K562 (cell line): ENCODE results near the gene LCE1F. TPM values are rescaled to one million over a fixed set of nuclear protein-coding genes. Genes with fewer than 3 reads are reported as not detected.

Experiments used
- ATAC-seq: fragments of 200-7000 bp; cut with Tn5 transposase; 3 replicates; pipeline ENCODE4 v1.9.1; 2020; ENCODE audit warnings: moderate library complexity
- BruUV-seq: library from RNA; stranded (reverse); fragments of 400-500 nt; replicated peaks from 2 replicates; lab custom pipeline; 2021; lab: Mats Ljungman, UMichigan
- CTCF ChIA-PET: fragments of 300-600 bp; formaldehyde crosslinking; extraction: SDS; loops from one replicate; lab custom pipeline; 2021; ENCODE audit warnings: low intra/inter-chr PET ratio; lab: Yijun Ruan, JAX
- POLR2A ChIA-PET: fragments of 300-600, 350-650 bp; sonication (Branson Sonifier 250); formaldehyde crosslinking; extraction: SDS; loops from one replicate; lab custom pipeline; 2021; ENCODE audit warnings: antibody characterized with exemption, inconsistent platforms; lab: Yijun Ruan, JAX
- DNase-seq, 4 experiments: peaks; one replicate each; pipeline versions ENCODE4 v3.0.0 to v3.0.0-alpha.2; 2011 to 2018; ENCODE audit warnings: low spot score in 3 of 4, mixed read lengths in 3 of 4; ENCODE audit errors: extremely low read depth in 1 of 4
- FAIRE-seq: peaks from 2 replicates; lab custom pipeline; 2011; peaks lifted over from hg19 to GRCh38; lab: Jason Lieb, UNC
- H2AFZ ChIP-seq: 2 replicates; pipeline ENCODE4 v1.6.0; 2011; ENCODE audit warnings: low read depth, low read length, control low read depth, inconsistent platforms
- H3K27ac ChIP-seq: fragments of 200-600 bp; 3 replicates; pipeline ENCODE4 v1.8.0; 2011; ENCODE audit warnings: low read depth, mild to moderate bottlenecking, control low read depth, inconsistent platforms, low read length, moderate library complexity, mixed read lengths; ENCODE audit errors: extremely low read depth
- H3K27me3 ChIP-seq, 2 experiments: fragments of 300-600 bp in 1 of 2; 2 replicates in 1 of 2; 3 replicates in 1 of 2; pipeline versions ENCODE4 v1.6.0 to v1.8.0; 2011; ENCODE audit warnings: inconsistent platforms in 2 of 2, low read length in 2 of 2, mild to moderate bottlenecking in 1 of 2, mixed read lengths in 1 of 2, moderate library complexity in 1 of 2; ENCODE audit not compliant: control insufficient read depth in 2 of 2, insufficient read depth in 2 of 2
- H3K36me3 ChIP-seq: fragments of 300-600 bp; 3 replicates; pipeline ENCODE4 v1.8.0; 2011; ENCODE audit warnings: mild to moderate bottlenecking, low read length, inconsistent platforms; ENCODE audit not compliant: control insufficient read depth, insufficient read depth
- H3K4me1 ChIP-seq, 2 experiments: fragments of 200-600 bp in 1 of 2; replicated peaks in 1 of 2; 2 replicates in 1 of 2; 3 replicates in 1 of 2; pipeline versions ENCODE4 v1.5.1 to v1.8.0; 2011; ENCODE audit warnings: inconsistent platforms in 2 of 2, low read length in 2 of 2, mild to moderate bottlenecking in 1 of 2, mixed read lengths in 1 of 2, moderate library complexity in 1 of 2; ENCODE audit not compliant: control insufficient read depth in 2 of 2, insufficient read depth in 2 of 2
- H3K4me2 ChIP-seq: 2 replicates; pipeline ENCODE4 v1.6.1; 2011; ENCODE audit warnings: low read length, control low read depth, inconsistent platforms, mixed read lengths; ENCODE audit not compliant: insufficient read depth
- H3K4me3 ChIP-seq: fragments of 200-600 bp; sonication (generic), shearing (Covaris generic); 2 replicates; pipeline ENCODE4 v1.5.1; 2016; ENCODE audit warnings: control low read depth, inconsistent platforms
- H3K79me2 ChIP-seq: fragments of 200-600 bp; 3 replicates; pipeline ENCODE4 v1.8.0; 2011; ENCODE audit warnings: low read length, inconsistent platforms; ENCODE audit not compliant: control insufficient read depth, insufficient read depth
- H3K9ac ChIP-seq, 2 experiments: 2 replicates each; pipeline versions ENCODE4 v1.6.0 to v1.6.1; 2011; ENCODE audit warnings: low read depth in 2 of 2, low read length in 2 of 2, control low read depth in 1 of 2, inconsistent platforms in 1 of 2, mild to moderate bottlenecking in 1 of 2, mixed read lengths in 1 of 2; ENCODE audit not compliant: insufficient read depth in 1 of 2
- H3K9me1 ChIP-seq: one replicate; pipeline ENCODE4 v1.6.0; 2011; ENCODE audit warnings: inconsistent platforms, mild to moderate bottlenecking, low read length, moderate library complexity; ENCODE audit not compliant: control insufficient read depth, insufficient read depth
- H3K9me3 ChIP-seq: replicated peaks from 2 replicates; pipeline ENCODE4 v1.5.1; 2011; ENCODE audit warnings: low read depth, low read length, inconsistent platforms; ENCODE audit not compliant: control insufficient read depth, insufficient read depth
- H4K20me1 ChIP-seq: replicated peaks from 2 replicates; pipeline ENCODE4 v1.6.1; 2011; ENCODE audit warnings: low read length, inconsistent platforms, mixed read lengths; ENCODE audit not compliant: control insufficient read depth, insufficient read depth
- EP400 ChIP-seq: fragments of 450-650 bp; IDR thresholded peaks from 2 replicates; pipeline ENCODE4 v1.6.1; 2017; ENCODE audit warnings: antibody characterized with exemption, mild to moderate bottlenecking, moderate library complexity
- ETV6 ChIP-seq, 3 experiments: fragments of 150-350 bp in 1 of 3; sonication (generic) in 1 of 3; formaldehyde crosslinking in 1 of 3; IDR thresholded peaks; 2 replicates each; pipeline versions ENCODE4 v1.6.1 to v1.8.0; 2014 to 2022; ENCODE audit warnings: borderline replicate concordance in 2 of 3, low read depth in 2 of 3, antibody characterized with exemption in 1 of 3, low read length in 1 of 3, mild to moderate bottlenecking in 1 of 3, missing genetic modification reagents in 1 of 3
- HNRNPL ChIP-seq: fragments of 200-400 bp; formaldehyde crosslinking; IDR thresholded peaks from 2 replicates; pipeline ENCODE4 v1.6.1; 2017; ENCODE audit warnings: low read depth, mild to moderate bottlenecking, low read length
- MYC ChIP-seq, 2 experiments: fragments of 250-450 bp in 1 of 2; sonication (Bioruptor Pico) in 1 of 2; IDR thresholded peaks; 2 replicates each; pipeline versions ENCODE4 v1.5.1 to v1.6.1; 2012 to 2021; ENCODE audit warnings: low read depth in 2 of 2, borderline replicate concordance in 1 of 2, improper control_type of control experiment in 1 of 2, low read length in 1 of 2, mild to moderate bottlenecking in 1 of 2, moderate library complexity in 1 of 2
- SMAD1 ChIP-seq: fragments of 150-350 bp; IDR thresholded peaks from 2 replicates; pipeline ENCODE4 v1.6.1; 2014; ENCODE audit warnings: low read length, low read depth; ENCODE audit not compliant: partially characterized antibody
- TCF3 ChIP-seq: sonication (generic); formaldehyde crosslinking; IDR thresholded peaks from 2 replicates; pipeline ENCODE4 v1.4.0; 2020; ENCODE audit warnings: mild to moderate bottlenecking, missing genetic modification reagents
- WHSC1 ChIP-seq: IDR thresholded peaks from one replicate; pipeline ENCODE4 v1.6.1; 2012; ENCODE audit warnings: low read length, control low read depth, inconsistent platforms
- ZBTB2 ChIP-seq: fragments of 450-650 bp; IDR thresholded peaks from 2 replicates; pipeline ENCODE4 v1.6.1; 2016; ENCODE audit warnings: antibody characterized with exemption
- ZNF274 ChIP-seq: IDR thresholded peaks from 2 replicates; pipeline ENCODE4 v1.6.1; 2011; ENCODE audit warnings: low read depth, mild to moderate bottlenecking, low read length, moderate library complexity, borderline replicate concordance
- ZNF609 ChIP-seq: sonication (generic); formaldehyde crosslinking; IDR thresholded peaks from 2 replicates; pipeline ENCODE4 v1.8.1; 2023; ENCODE audit warnings: missing genetic modification reagents, mild to moderate bottlenecking, borderline replicate concordance
- ZNF695 ChIP-seq: fragments of 450-650 bp; formaldehyde crosslinking; IDR thresholded peaks from 2 replicates; pipeline ENCODE4 v1.4.0; 2020; ENCODE audit warnings: mild to moderate bottlenecking, moderate library complexity
- whole genome bisulfite sequencing: fragments of 100-300 bp; shearing (Covaris generic); methylation state at CpG from one replicate; pipeline ENCODE4 v1.1.6; 2016; ENCODE audit warnings: low coverage, mixed read lengths; ENCODE audit not compliant: insufficient coverage; ENCODE audit errors: missing lambda C conversion rate; 5-methylcytosine and 5-hydroxymethylcytosine counted together
- in situ Hi-C: fragments of 300-500 bp; cut with MboI; formaldehyde crosslinking; loops from 4 replicates; pipeline ENCODE4 v1.15.0; 2018; ENCODE audit warnings: inconsistent platforms, mixed read lengths
- intact Hi-C: fragments of 100-400 bp; cut with micrococcal nuclease; formaldehyde crosslinking; loops from 2 replicates; pipeline ENCODE4 v1.14.2; 2022
- polyA plus RNA-seq, 8 experiments: library from polyadenylated mRNA; depleted of rRNA in 4 of 8; stranded (reverse) in 5 of 8; unstranded in 3 of 8; fragments of >200 nt; fragmentation: Nextera tagmentation in 2 of 8; fragmentation: Illumina TruSeq in 1 of 8; extraction: Ambion mirVana in 2 of 8; extraction: Trizol in 1 of 8; gene quantifications; 2 replicates each; pipeline versions ENCODE4 v1.2.1 to v1.2.3, GENCODE V29; 2011 to 2014; ENCODE audit warnings: inconsistent platforms in 1 of 8, missing spikeins in 1 of 8
- total RNA-seq, 7 experiments: library from RNA; depleted of rRNA in 6 of 7; stranded (reverse); fragments of >200 nt in 6 of 7; fragmentation: Illumina TruSeq in 2 of 7; extraction: Trizol in 2 of 7; gene quantifications; 2 replicates each; pipeline versions ENCODE4 v1.2.1 to v1.2.3, GENCODE V29; 2011 to 2021; ENCODE audit warnings: low replicate concordance in 1 of 7
- TF ChIP-seq, protein P1 (sequence below): sonication (generic); formaldehyde crosslinking; IDR thresholded peaks from 2 replicates; pipeline ENCODE4 v1.8.0; 2022; ENCODE audit warnings: mild to moderate bottlenecking, missing genetic modification reagents, borderline replicate concordance

Gene LCE1F
- total and polyA plus RNA-seq, 9 of the 15 experiments (the other 6 are each of a cell fraction or from before 2014, with no cell fraction given): not detected

DNA sequence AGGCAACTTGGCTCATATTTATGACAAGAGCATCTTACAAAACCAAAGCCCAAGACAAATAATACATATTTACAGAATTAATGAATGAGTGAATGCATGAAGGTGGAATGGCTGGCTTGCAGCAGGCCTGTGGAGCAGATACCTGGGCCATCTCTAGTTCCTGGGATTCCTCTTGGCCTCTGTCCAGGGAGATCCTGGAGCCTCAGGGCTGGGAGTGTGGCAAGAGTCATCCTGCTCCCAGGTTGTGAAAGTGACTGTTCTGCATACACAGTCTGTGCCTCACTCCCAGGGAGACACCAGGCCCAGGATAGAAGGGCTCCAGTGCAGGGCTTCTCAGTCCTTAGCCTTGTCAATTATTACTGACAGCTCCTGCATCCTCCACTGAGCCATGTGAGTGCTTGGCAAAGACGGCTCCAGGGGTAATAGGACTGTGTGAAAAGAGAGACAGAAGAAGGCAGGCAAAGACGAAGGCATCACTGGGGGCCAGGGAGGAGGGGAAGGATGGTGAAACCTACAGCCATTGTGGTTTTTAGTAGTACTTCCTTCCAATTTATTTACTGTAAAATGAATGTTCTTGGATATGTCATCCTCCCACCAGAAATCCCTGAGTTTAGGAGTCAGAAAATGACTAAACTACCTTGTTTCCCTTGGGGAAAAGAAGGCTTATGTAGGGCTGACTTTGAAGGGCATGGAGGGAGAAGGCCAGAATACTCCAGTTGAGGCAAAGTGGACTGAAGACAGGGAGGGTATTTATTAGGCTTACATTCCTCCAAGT lies 31.4 kb upstream of the LCE1F start:
- no peaks in the 10 kb centered on the region for H4K20me1 ChIP-seq
- BruUV-seq: no TSS peak
- no peak overlapping the region for H3K4me3 ChIP-seq
- no peaks in the 10 kb centered on the region for H3K27me3 ChIP-seq
- no peaks in the 10 kb centered on the region for H3K36me3 ChIP-seq
- in situ Hi-C loops: no loop called here
- DNase-seq (no peak), ATAC-seq (no peak), FAIRE-seq (no peak)
- no peak overlapping the region for H2AFZ ChIP-seq
- H3K4me2 ChIP-seq: no peak overlapping the region
- no peak overlapping the region for H3K9ac ChIP-seq
- H3K4me1 ChIP-seq: no peaks in the 10 kb centered on the region
- no peaks in the 10 kb centered on the region for H3K9me3 ChIP-seq
- no peaks in the 10 kb centered on the region for H3K9me1 ChIP-seq
- 0% methylated on average over 2 of the region's 2 CpGs for WGBS
- POLR2A ChIA-PET: no interaction called here
- no peak overlapping the region for H3K27ac ChIP-seq
- H3K79me2 ChIP-seq: no peaks in the 10 kb centered on the region
- intact Hi-C loops: loop anchor here (10.0 kb wide), 1 partner anchor 89 kb away; no protein-coding TSS in a partner anchor
- CTCF ChIA-PET: no interaction called here
- TF ChIP-seq SMAD1: no peak
- TF ChIP-seq ZNF609 (CRISPR knock-in tag): no peak
- no peak for TF ChIP-seq MYC (IDR thresholded peaks at IDR 0.05; ENCODE audit: low read depth, low read length)
- TF ChIP-seq MYC (CRISPR knock-in tag; IDR thresholded peaks at IDR 0.05; ENCODE audit: borderline replicate concordance, low read depth): no peak
- no peak for TF ChIP-seq TCF3 (CRISPR knock-in tag)
- no peak for TF ChIP-seq HNRNPL
- TF ChIP-seq EP400: no peak
- no peak for TF ChIP-seq WHSC1
- no peak for TF ChIP-seq ZNF695 (CRISPR knock-in tag)
- TF ChIP-seq, protein P1, sequence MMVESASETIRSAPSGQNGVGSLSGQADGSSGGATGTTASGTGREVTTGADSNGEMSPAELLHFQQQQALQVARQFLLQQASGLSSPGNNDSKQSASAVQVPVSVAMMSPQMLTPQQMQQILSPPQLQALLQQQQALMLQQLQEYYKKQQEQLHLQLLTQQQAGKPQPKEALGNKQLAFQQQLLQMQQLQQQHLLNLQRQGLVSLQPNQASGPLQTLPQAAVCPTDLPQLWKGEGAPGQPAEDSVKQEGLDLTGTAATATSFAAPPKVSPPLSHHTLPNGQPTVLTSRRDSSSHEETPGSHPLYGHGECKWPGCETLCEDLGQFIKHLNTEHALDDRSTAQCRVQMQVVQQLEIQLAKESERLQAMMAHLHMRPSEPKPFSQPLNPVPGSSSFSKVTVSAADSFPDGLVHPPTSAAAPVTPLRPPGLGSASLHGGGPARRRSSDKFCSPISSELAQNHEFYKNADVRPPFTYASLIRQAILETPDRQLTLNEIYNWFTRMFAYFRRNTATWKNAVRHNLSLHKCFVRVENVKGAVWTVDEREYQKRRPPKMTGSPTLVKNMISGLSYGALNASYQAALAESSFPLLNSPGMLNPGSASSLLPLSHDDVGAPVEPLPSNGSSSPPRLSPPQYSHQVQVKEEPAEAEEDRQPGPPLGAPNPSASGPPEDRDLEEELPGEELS (CRISPR knock-in tag): no peak
- no peak for TF ChIP-seq ETV6 (IDR thresholded peaks at IDR 0.05; ENCODE audit: borderline replicate concordance in 1 of 2, low read depth in 2 of 2, low read length in 1 of 2)
- no peak for TF ChIP-seq ETV6 (CRISPR knock-in tag; IDR thresholded peaks at IDR 0.05; ENCODE audit: borderline replicate concordance)
- no peak for TF ChIP-seq ZBTB2
- TF ChIP-seq ZNF274: no peak
